Skeletal muscle tissue (tissue), 2 donors: ENCODE measurements around the gene C1QTNF2. TPM values are rescaled to one million over a fixed set of nuclear protein-coding genes. Genes with fewer than 3 reads are reported as not detected.

Experiments
- small RNA-seq: library from RNA; depleted of rRNA; stranded (forward); fragments of <200 nt; gene quantifications from one replicate; pipeline ENCODE3, GENCODE V24; 2014
- total RNA-seq: library from RNA; depleted of rRNA; stranded (reverse); fragments of >200 nt; gene quantifications from one replicate; pipeline ENCODE4 v1.2.3, GENCODE V29; 2014

C1QTNF2 gene
- total RNA-seq, 1 donor from 2014 or later, result 15.1 TPM

Small RNAs within 50 kb of the gene (small RNA-seq; reads per million reads assigned to genes)
- gene AC112191.3, result not detected

Other genes starting within 250 kb of the C1QTNF2 start
- not detected for gene FABP6, start 141.1 kb downstream of the C1QTNF2 start, total RNA-seq
- gene CCNJL, start 58.1 kb downstream of the C1QTNF2 start, total RNA-seq, result 3.1 TPM
- 13.0 TPM for gene FAM200C, start 29.4 kb upstream of the C1QTNF2 start, total RNA-seq
- gene SLU7, start 48.5 kb upstream of the C1QTNF2 start, total RNA-seq, result 16.2 TPM
- 17.2 TPM for gene PTTG1, start 51.2 kb upstream of the C1QTNF2 start, total RNA-seq